PFSK-1 (cell line): ENCODE data around the gene ILK.

Experiments used
- FOXP2 ChIP-seq: optimal IDR thresholded peaks from 2 replicates; pipeline ENCODE3; 2011; ENCODE audit warnings: borderline replicate concordance, control low read depth, inconsistent platforms; ENCODE audit not compliant: insufficient read depth; ENCODE audit errors: extremely low read length, extremely low read depth
- POLR2AphosphoS5 ChIP-seq: IDR thresholded peaks from 2 replicates; pipeline ENCODE4 v1.6.1; 2012; ENCODE audit warnings: low read depth, mild to moderate bottlenecking, control low read depth, low read length, moderate library complexity
- REST ChIP-seq, 2 experiments: IDR thresholded peaks; 2 replicates each; pipeline versions ENCODE4 v1.6.1 to v1.8.0; 2011 to 2012; ENCODE audit warnings: low read depth in 2 of 2, low read length in 2 of 2, control low read depth in 1 of 2, inconsistent platforms in 1 of 2, mild to moderate bottlenecking in 1 of 2, moderate library complexity in 1 of 2; ENCODE audit not compliant: insufficient read depth in 1 of 2
- SIN3A ChIP-seq: IDR thresholded peaks from 2 replicates; pipeline ENCODE4 v1.6.1; 2012; ENCODE audit warnings: mild to moderate bottlenecking, low read length, moderate library complexity, borderline replicate concordance; ENCODE audit not compliant: insufficient read depth
- TAF1 ChIP-seq: IDR thresholded peaks from 2 replicates; pipeline ENCODE4 v1.6.1; 2012; ENCODE audit warnings: low read length, control low read depth, borderline replicate concordance; ENCODE audit not compliant: insufficient read depth

ILK gene

GRCh38 chr11:6563667-6564066 is 39.9 kb upstream of the ILK start:
- no peak for TF ChIP-seq TAF1
- no peak for TF ChIP-seq REST (IDR thresholded peaks at IDR 0.05; ENCODE audit: insufficient read depth in 1 of 2, low read depth in 2 of 2, low read length in 2 of 2)
- TF ChIP-seq FOXP2 = no peak
- TF ChIP-seq POLR2AphosphoS5 = no peak

DNA sequence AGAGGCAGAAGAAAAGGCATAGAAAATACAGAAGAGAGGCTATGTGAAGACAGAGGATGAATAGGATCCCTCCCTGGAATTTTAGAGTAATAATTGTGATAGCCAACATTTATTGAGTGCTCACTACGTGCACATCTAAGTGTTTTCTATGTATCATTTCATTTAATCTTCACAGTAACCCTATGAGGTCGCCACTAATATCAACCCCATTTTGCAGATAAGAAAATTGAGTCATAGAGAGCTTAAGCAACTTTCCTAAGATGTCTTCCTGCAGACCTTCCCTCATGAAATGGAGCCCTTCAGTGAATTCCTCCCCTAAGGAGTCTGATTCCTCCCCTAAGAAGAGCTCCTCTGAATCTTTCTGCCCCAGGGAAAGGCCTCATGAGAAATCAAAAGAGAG is 38.2 kb upstream of the ILK start:
- TF ChIP-seq FOXP2 = no peak
- TF ChIP-seq POLR2AphosphoS5 = no peak
- no peak for TF ChIP-seq REST (IDR thresholded peaks at IDR 0.05; ENCODE audit: insufficient read depth in 1 of 2, low read depth in 2 of 2, low read length in 2 of 2)
- no peak for TF ChIP-seq TAF1
- TF ChIP-seq SIN3A = no peak

DNA sequence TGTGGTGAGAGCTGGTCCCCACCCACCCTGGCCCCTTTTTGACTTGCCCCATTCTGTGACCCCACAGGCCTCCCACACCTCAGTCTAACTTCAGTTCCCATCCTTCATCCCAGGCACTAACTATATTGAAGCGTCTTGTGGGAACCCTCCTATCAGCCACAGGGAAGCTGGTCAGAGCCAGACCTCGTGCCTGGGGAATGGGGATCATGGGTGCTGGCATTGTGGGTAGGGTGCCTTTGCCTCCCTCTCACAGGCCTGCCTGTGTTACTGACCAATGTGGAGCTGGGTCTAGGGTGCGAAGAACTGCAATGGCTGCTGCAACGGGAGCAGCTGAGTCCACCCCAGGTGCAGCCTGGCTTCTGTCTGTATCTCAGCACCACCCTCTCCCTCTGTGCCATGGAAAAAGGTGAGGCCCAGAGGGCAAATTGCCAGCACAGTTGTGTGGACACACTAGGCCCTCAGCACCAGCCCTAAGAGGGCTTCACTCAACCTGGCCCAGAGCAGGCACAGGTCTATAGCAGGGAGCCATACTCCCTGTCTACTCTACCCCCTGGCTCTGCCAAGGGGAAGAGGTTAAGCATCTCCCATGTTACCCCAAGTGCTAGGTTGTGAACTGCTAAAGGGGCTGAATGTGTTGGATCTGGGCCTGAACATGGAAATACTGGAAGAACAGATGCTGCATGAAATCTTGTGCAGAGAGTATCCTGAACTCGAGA is 37.4 kb upstream of the ILK start:
- TF ChIP-seq REST (IDR thresholded peaks at IDR 0.05; ENCODE audit: insufficient read depth in 1 of 2, low read depth in 2 of 2, low read length in 2 of 2) (no peak), TAF1 (no peak), FOXP2 (no peak), SIN3A (no peak), POLR2AphosphoS5 (no peak)

DNA sequence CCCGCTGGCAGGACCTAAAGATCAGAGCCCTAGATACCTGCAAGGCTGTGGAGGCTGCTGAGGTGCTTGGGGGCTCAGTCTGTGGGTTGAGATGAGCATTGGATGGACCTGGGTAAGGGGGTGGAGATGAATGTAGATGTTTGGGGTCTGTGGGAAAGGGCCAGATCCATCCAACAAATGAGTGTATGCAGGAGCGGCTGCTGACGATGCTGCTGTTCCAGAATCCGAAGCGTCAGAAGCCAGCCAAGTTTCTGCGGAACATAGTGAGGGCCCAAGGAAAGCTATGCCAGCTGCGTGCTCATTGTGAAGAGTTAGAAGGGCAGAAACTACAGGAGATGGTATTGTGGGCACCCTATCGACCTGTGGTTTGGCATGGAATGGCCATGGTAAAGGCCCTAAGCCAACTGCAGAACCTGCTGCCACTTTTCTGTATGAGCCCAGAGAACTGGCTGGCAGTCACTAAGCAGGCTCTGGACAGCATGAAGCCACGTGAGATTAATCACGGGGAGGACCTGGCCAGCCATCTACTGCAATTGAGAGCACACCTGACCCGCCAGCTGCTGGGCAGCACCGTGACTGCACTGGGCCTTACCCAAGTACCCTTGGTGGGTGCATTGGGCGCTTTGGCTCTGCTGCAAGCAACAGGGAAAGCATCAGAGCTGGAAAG is 36.7 kb upstream of the ILK start:
- TF ChIP-seq FOXP2 (no peak), TAF1 (no peak)

- TF ChIP-seq REST (IDR thresholded peaks at IDR 0.05; ENCODE audit: insufficient read depth in 1 of 2, low read depth in 2 of 2, low read length in 2 of 2) (no peak), POLR2AphosphoS5 (no peak), SIN3A (no peak), FOXP2 (no peak), TAF1 (no peak)
Observed at GRCh38 chr11:6567371-6567745, 36.2 kb upstream of the ILK start.
